Fibroblast of lung (primary cell): ENCODE measurements around the gene CKS2.

Source experiments
- CTCF ChIP-seq, 2 donors: IDR thresholded peaks in 1 of 2; conservative IDR thresholded peaks in 1 of 2; 1 replicate in 1 of 2; 2 replicates in 1 of 2; pipeline ENCODE4 v1.5.1; 2011 to 2012; ENCODE audit warnings: low read length in 2 of 2, control low read depth in 1 of 2, inconsistent platforms in 1 of 2, low read depth in 1 of 2, mild to moderate bottlenecking in 1 of 2
- EZH2 ChIP-seq: IDR thresholded peaks from 2 replicates; pipeline ENCODE4 v1.5.1; 2012; ENCODE audit warnings: low read length, control low read depth, mild to moderate bottlenecking; ENCODE audit errors: missing control alignments

GRCh38 chr9:89295400-89295799, 15.6 kb upstream of the CKS2 start:
- TF ChIP-seq CTCF (conservative IDR thresholded peaks at IDR 0.05 in 1 of 2, IDR thresholded peaks at IDR 0.05 in 1 of 2; ENCODE audit: low read depth in 1 of 2, low read length in 2 of 2) (no peak), EZH2 (no peak)
